ENCODE measurements around the gene KHDC3L. TPM values are rescaled to one million over a fixed set of nuclear protein-coding genes. Genes with fewer than 3 reads are reported as not detected.

The KHDC3L gene
- total RNA-seq, 1 experiment from 2014 or later: not detected

DNA sequence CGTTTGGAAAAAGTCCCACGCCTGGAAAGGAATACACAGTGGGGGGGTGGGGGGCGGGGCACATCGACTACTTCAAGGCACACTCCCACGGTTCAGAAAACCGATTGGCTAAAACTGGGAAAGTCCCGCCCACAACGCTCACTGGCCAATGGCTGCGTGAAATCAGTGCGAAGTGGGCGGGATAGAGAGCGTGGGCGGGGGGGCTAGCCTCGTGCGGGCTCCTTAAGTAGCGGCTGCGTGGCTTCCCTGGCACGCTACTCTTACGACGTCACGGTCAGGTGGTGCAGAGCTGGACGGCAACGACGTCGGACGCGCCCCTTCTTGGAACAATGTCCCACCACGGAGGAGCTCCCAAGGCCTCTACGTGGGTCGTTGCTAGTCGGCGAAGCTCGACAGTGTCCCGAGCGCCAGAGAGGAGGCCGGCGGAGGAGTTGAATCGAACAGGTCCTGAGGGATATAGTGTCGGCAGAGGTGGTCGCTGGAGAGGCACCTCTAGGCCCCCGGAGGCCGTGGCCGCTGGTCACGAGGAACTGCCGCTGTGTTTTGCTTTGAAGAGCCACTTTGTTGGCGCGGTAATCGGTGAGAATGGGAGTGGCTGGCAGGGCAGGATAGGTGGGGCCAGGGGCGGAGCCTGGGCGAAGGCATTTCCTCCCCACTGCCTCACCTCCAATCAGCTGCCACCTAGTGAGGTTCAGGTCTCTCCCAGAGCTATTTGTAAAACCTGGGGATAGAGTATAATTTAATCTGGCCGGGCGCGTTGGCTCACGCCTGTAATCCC is 32.3 kb downstream of the KHDC3L start, which contains the start of gene DDX43:
Gene DDX43 (plus strand): TSS at position 252 of the 778 bp plus-strand sequence. CDS start 78 bp downstream, at position 330.
- intact Hi-C loops (cut with micrococcal nuclease; ENCODE audit: unreplicated experiment): no loop called here
- TF ChIP-seq POLR2AphosphoS5 (IDR thresholded peaks at IDR 0.05; ENCODE audit: low read depth, low read length): peak; percentile 90
- peak; percentile 98 for TF ChIP-seq TCF7L2 (IDR thresholded peaks at IDR 0.05; ENCODE audit: low read depth, low read length)
- 0 out of 2 replicates have a peak, but pooled peaks have one; percentile 50 for TF ChIP-seq SIN3A (IDR thresholded peaks at IDR 0.05; ENCODE audit: borderline replicate concordance, insufficient read depth, low read depth, low read length)
- TF ChIP-seq, protein P1, sequence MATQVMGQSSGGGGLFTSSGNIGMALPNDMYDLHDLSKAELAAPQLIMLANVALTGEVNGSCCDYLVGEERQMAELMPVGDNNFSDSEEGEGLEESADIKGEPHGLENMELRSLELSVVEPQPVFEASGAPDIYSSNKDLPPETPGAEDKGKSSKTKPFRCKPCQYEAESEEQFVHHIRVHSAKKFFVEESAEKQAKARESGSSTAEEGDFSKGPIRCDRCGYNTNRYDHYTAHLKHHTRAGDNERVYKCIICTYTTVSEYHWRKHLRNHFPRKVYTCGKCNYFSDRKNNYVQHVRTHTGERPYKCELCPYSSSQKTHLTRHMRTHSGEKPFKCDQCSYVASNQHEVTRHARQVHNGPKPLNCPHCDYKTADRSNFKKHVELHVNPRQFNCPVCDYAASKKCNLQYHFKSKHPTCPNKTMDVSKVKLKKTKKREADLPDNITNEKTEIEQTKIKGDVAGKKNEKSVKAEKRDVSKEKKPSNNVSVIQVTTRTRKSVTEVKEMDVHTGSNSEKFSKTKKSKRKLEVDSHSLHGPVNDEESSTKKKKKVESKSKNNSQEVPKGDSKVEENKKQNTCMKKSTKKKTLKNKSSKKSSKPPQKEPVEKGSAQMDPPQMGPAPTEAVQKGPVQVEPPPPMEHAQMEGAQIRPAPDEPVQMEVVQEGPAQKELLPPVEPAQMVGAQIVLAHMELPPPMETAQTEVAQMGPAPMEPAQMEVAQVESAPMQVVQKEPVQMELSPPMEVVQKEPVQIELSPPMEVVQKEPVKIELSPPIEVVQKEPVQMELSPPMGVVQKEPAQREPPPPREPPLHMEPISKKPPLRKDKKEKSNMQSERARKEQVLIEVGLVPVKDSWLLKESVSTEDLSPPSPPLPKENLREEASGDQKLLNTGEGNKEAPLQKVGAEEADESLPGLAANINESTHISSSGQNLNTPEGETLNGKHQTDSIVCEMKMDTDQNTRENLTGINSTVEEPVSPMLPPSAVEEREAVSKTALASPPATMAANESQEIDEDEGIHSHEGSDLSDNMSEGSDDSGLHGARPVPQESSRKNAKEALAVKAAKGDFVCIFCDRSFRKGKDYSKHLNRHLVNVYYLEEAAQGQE (IDR thresholded peaks at IDR 0.05; ENCODE audit: insufficient read depth in 1 of 2, low read depth in 2 of 2, low read length in 1 of 2): no peak
- TF ChIP-seq, protein P2, sequence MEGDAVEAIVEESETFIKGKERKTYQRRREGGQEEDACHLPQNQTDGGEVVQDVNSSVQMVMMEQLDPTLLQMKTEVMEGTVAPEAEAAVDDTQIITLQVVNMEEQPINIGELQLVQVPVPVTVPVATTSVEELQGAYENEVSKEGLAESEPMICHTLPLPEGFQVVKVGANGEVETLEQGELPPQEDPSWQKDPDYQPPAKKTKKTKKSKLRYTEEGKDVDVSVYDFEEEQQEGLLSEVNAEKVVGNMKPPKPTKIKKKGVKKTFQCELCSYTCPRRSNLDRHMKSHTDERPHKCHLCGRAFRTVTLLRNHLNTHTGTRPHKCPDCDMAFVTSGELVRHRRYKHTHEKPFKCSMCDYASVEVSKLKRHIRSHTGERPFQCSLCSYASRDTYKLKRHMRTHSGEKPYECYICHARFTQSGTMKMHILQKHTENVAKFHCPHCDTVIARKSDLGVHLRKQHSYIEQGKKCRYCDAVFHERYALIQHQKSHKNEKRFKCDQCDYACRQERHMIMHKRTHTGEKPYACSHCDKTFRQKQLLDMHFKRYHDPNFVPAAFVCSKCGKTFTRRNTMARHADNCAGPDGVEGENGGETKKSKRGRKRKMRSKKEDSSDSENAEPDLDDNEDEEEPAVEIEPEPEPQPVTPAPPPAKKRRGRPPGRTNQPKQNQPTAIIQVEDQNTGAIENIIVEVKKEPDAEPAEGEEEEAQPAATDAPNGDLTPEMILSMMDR (IDR thresholded peaks at IDR 0.05): no peak
- ATAC-seq: peak; percentile 96
- Histone ChIP-seq H3K27me3 (ENCODE audit: control insufficient read depth, insufficient read depth, low read length) (no peaks in the 10 kb centered on the region), H3K27ac (ENCODE audit: low read length) (peak within 1 kb of the TSS; percentile 90), H3K4me3 (ENCODE audit: low read depth in 2 of 2, low read length in 2 of 2) (peak within 1 kb of the TSS; percentile 62 to 78), H3K36me3 (ENCODE audit: control insufficient read depth, insufficient read depth, low read length) (no peaks in the 10 kb centered on the region), H3K9me3 (ENCODE audit: control insufficient read depth, insufficient read depth, low read depth, low read length) (no peaks in the 10 kb centered on the region), H3K4me1 (ENCODE audit: control insufficient read depth, insufficient read depth, low read length) (peaks cover 14% of the 10 kb centered on the region)
- POLR2A ChIA-PET: interaction anchor here (0.5 to 1.5 kb wide), 7 partner anchors 13 to 256 kb away, joined by 3 to 10 read pairs (median 4); no protein-coding TSS in a partner anchor
- CTCF ChIA-PET: interaction anchor here (0.5 to 1.1 kb wide), 2 partner anchors 68 to 258 kb away, joined by 3 to 6 read pairs; no protein-coding TSS in a partner anchor
- peak; percentile 98 for DNase-seq (ENCODE audit: low read depth, low spot score)
- in situ Hi-C loops (cut with HindIII; ENCODE audit: low pct_unique_long_range_greater_than_20kb, low sequenced_read_pairs): no loop called here
- BruUV-seq (replicated peaks): no TSS peak

DNA sequence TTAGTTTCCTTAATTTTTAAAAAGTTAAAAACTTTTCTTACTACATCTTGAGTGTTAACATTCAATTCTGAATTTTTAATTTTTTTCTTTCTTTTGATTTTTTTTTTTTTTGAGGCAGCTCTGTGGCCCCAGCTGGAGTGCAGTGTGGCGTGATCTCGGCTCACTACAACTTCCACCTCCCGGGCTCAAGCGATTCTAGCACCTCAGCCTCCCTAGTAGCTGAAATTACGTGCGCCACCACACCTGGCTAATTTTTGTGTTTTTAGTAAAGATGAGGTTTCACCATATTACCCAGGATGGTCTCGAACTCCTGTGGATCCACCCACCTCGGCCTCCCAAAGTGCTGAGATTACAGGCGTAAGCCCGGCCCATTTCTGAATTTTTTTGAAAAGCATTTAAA is 33.4 kb downstream of the KHDC3L start:
- BruUV-seq (replicated peaks): no TSS peak
- H3K27me3 ChIP-seq (ENCODE audit: control insufficient read depth, insufficient read depth, low read length): no peaks in the 10 kb centered on the region
- TF ChIP-seq, protein P2 (IDR thresholded peaks at IDR 0.05): no peak
- peaks cover 14% of the 10 kb centered on the region for H3K4me1 ChIP-seq (ENCODE audit: control insufficient read depth, insufficient read depth, low read length)
- ChIA-PET CTCF (interaction anchor here (1.1 kb wide), 1 partner anchor 257 kb away, joined by 3 read pairs; no protein-coding TSS in a partner anchor), POLR2A (interaction anchor here (0.5 to 1.5 kb wide), 4 partner anchors 11 to 119 kb away, joined by 3 to 4 read pairs (median 4); partner anchors contain the start of gene MTO1)
- DNase-seq (ENCODE audit: low read depth, low spot score): no peak
- ATAC-seq: no peak
- H3K4me3 ChIP-seq (ENCODE audit: low read depth in 2 of 2, low read length in 2 of 2): peak overlapping the region; percentile 62 to 78
- H3K9me3 ChIP-seq (ENCODE audit: control insufficient read depth, insufficient read depth, low read depth, low read length): no peaks in the 10 kb centered on the region
- peak overlapping the region; percentile 90 for H3K27ac ChIP-seq (ENCODE audit: low read length)
- peaks cover 2% of the 10 kb centered on the region; the same call in 1 of the 2 replicates for H3K36me3 ChIP-seq (ENCODE audit: control insufficient read depth, insufficient read depth, low read length)
- in situ Hi-C loops (cut with HindIII; ENCODE audit: low pct_unique_long_range_greater_than_20kb, low sequenced_read_pairs) (no loop called here), intact Hi-C loops (cut with micrococcal nuclease; ENCODE audit: unreplicated experiment) (no loop called here)

Measured in Panc1 (cell line).